PFSK-1 (cell line): Measurements from ENCODE around the gene ZDHHC8.

ENCODE experiments used
- FOXP2 ChIP-seq: optimal IDR thresholded peaks from 2 replicates; pipeline ENCODE3; 2011; ENCODE audit warnings: borderline replicate concordance, control low read depth, inconsistent platforms; ENCODE audit not compliant: insufficient read depth; ENCODE audit errors: extremely low read length, extremely low read depth
- POLR2AphosphoS5 ChIP-seq: IDR thresholded peaks from 2 replicates; pipeline ENCODE4 v1.6.1; 2012; ENCODE audit warnings: low read depth, mild to moderate bottlenecking, control low read depth, low read length, moderate library complexity
- SIN3A ChIP-seq: IDR thresholded peaks from 2 replicates; pipeline ENCODE4 v1.6.1; 2012; ENCODE audit warnings: mild to moderate bottlenecking, low read length, moderate library complexity, borderline replicate concordance; ENCODE audit not compliant: insufficient read depth
- TAF1 ChIP-seq: IDR thresholded peaks from 2 replicates; pipeline ENCODE4 v1.6.1; 2012; ENCODE audit warnings: low read length, control low read depth, borderline replicate concordance; ENCODE audit not compliant: insufficient read depth
- TF ChIP-seq, protein P1 (sequence below), 2 experiments: IDR thresholded peaks; 2 replicates each; pipeline versions ENCODE4 v1.6.1 to v1.8.0; 2011 to 2012; ENCODE audit warnings: low read depth in 2 of 2, low read length in 2 of 2, control low read depth in 1 of 2, inconsistent platforms in 1 of 2, mild to moderate bottlenecking in 1 of 2, moderate library complexity in 1 of 2; ENCODE audit not compliant: insufficient read depth in 1 of 2

The ZDHHC8 gene

GRCh38 chr22:20191803-20192202 is 60.2 kb downstream of the ZDHHC8 start:
- TF ChIP-seq FOXP2 = no peak
- TF ChIP-seq TAF1 = no peak
- TF ChIP-seq POLR2AphosphoS5 = no peak
- TF ChIP-seq SIN3A = no peak
- TF ChIP-seq, protein P1, sequence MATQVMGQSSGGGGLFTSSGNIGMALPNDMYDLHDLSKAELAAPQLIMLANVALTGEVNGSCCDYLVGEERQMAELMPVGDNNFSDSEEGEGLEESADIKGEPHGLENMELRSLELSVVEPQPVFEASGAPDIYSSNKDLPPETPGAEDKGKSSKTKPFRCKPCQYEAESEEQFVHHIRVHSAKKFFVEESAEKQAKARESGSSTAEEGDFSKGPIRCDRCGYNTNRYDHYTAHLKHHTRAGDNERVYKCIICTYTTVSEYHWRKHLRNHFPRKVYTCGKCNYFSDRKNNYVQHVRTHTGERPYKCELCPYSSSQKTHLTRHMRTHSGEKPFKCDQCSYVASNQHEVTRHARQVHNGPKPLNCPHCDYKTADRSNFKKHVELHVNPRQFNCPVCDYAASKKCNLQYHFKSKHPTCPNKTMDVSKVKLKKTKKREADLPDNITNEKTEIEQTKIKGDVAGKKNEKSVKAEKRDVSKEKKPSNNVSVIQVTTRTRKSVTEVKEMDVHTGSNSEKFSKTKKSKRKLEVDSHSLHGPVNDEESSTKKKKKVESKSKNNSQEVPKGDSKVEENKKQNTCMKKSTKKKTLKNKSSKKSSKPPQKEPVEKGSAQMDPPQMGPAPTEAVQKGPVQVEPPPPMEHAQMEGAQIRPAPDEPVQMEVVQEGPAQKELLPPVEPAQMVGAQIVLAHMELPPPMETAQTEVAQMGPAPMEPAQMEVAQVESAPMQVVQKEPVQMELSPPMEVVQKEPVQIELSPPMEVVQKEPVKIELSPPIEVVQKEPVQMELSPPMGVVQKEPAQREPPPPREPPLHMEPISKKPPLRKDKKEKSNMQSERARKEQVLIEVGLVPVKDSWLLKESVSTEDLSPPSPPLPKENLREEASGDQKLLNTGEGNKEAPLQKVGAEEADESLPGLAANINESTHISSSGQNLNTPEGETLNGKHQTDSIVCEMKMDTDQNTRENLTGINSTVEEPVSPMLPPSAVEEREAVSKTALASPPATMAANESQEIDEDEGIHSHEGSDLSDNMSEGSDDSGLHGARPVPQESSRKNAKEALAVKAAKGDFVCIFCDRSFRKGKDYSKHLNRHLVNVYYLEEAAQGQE (IDR thresholded peaks at IDR 0.05; ENCODE audit: insufficient read depth in 1 of 2, low read depth in 2 of 2, low read length in 2 of 2) = no peak

DNA sequence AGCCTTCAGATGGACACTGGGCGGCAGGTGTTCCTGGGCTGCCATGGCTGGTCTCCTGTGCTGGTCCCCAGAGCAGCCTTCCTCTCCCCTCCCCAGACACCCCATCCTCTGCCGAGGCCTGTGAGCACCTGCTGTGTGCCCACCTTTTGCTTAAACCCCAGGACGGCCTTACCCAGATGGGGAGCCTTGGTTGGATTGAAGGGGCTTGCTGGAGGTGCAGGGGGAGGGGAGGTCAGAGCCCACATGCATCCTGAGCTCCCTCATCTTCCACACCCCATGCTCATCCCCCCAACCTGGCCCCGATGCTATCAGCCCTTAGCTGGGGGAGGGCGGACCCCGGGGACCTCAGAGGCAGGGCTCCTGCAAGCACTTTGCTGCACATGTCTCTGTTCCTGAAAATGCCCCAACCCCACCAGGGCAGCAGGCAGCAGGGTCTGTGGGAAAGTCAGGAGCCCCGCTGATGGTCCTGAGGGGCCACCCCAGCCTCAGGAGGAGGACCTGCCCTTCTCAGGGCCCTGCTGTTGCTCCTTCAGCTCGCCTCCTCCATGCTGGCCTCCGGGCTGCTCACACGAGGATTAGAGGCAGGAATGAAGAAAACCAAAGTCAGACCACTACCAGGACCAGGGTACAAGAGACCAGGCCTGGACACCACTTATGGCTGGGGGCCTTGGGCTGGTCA is 60.8 kb downstream of the ZDHHC8 start:
- no peak for TF ChIP-seq SIN3A
- TF ChIP-seq TAF1 = no peak
- TF ChIP-seq FOXP2 = no peak
- no peak for TF ChIP-seq POLR2AphosphoS5
- TF ChIP-seq, protein P1 (IDR thresholded peaks at IDR 0.05; ENCODE audit: insufficient read depth in 1 of 2, low read depth in 2 of 2, low read length in 2 of 2) = no peak

DNA sequence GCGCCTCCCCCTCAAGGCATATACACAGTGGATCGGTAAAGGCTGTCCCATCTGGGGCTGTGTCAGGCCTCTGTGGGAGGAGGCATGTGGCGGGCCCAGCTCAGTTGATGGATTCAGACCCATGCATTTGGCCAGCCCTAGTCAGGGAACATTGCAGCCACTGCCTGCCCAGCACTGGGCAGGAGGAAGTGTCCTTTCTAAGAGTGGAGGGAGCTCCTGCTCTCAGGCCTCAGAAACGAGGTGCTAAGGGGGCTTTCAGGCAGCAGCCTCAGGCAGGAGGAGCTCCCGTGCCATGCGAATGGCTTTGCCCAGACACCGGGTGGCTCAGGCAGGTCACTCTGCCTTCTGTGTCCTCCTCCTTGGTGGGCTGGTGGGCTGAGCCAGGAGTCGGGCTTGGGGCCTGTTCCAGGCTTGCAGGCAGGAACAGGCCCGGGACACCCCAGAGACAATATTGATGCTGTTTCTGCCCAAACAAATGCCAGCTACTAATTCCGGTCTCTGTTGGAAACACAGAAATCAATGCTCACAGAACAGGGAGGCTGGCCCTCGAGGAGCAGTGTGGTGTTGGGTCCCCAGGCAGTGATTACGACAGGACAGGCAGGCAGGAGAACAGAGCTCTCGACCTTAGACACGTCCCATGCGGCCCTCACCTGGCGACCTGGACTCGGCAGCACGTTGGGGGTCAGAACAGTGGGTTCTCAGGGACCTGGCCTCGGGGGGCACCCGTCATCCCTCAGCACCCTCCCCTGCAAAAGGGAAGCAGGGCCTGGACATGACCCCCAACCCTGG is 61.6 kb downstream of the ZDHHC8 start:
- TF ChIP-seq TAF1 (no peak), FOXP2 (no peak)
- TF ChIP-seq, protein P1 (IDR thresholded peaks at IDR 0.05; ENCODE audit: insufficient read depth in 1 of 2, low read depth in 2 of 2, low read length in 2 of 2) = no peak

DNA sequence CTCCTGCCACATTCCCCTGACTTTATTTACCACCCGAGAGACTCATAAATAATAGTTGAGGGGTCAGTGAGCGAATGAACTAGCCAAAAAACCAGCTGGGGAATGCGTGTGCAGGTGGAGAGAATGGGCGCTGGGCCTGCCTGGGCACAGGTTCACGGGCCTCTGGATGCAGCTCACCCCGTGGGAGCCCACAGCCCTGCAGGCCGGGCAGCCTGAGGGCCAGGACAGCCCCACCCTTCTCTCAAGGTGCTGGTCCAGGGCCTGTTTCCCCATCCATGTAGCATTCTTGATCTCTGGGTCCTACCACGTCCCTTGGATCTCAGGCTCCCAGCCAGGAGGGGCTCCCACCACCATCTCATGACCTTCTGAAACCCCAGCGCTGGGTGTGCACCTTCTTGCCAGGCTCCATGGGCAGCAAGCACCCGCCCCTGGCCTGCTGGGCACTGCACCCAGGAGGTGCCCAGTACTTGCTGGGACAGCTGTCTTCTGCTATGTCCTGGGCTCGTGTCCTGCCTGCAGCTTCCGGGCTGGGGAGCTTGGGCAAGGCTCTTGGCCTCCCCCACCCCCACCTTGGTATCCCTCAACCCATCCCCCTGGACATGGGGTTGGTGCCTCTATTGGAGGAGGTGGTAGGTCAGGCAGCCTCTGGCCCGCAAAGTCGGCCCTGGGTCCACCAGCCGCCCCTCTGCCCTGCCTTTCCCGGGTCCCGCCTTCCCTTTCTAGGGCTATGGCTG is 62.3 kb downstream of the ZDHHC8 start:
- TF ChIP-seq, protein P1 (IDR thresholded peaks at IDR 0.05; ENCODE audit: insufficient read depth in 1 of 2, low read depth in 2 of 2, low read length in 2 of 2) = no peak
- TF ChIP-seq POLR2AphosphoS5 (no peak), SIN3A (no peak), TAF1 (no peak), FOXP2 (no peak)
